Forelimb muscle (tissue), 1 donor: ENCODE data around the gene CENPC. TPM values are rescaled to one million over a fixed set of nuclear protein-coding genes. Genes with fewer than 3 reads are reported as not detected.
"Not testable (repeated sequence)": the region's sequence is repeated elsewhere in the genome, so short reads cannot be mapped to it uniquely, and the experiment has no call there.

ENCODE experiments used
- DNase-seq: peaks from one replicate; pipeline ENCODE4 v3.0.0-alpha.2; 2013; ENCODE audit warnings: low read depth
- polyA plus RNA-seq: library from polyadenylated mRNA; unstranded; fragments of 120-200 nt; gene quantifications from one replicate; pipeline ENCODE4 v1.2.1, GENCODE V29; 2013; ENCODE audit not compliant: insufficient read length

The CENPC gene
- polyA plus RNA-seq, 1 donor: 14.6 TPM

DNA sequence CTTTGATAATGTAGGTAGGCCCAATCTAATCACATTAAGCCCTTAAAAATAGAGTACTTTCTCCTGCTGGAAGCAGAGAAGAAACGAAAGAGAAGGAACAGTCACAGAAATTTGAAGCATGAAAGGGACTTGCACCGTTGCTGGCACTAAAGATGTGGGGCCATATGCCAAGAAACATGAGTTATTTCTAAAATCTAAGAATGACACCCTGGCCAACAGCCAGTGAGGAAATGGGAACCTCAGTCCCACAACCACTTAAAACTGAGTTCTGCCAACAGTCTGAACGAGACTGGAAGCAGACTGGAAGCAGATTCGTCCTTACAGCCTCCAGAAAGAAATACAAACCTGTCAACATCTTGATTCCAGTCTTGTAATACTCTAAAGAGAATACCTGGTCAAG, 70.1 kb downstream of the CENPC start:
- DNase-seq: no peak

DNA sequence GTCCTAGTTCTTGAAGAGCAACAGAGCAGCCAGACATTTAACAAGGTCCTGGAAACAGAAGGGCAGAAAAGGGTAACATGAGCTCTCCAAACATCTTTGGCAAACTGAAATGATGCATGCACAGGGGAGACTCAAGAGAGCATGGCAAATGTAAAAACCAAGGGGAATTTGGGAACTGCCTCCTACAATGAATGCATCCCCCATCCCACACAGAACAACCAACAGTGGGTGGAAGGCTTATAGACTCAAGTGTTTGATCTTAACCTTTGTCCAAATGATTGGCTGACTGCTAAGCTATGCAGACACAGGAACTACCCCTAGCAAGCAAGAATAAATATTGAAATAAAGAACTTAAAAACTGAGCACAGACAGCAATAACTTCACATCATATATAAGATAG, 74.4 kb downstream of the CENPC start:
- DNase-seq: no peak

GRCh38 chr4:67468830-67469229, 76.5 kb downstream of the CENPC start:
- no peak for DNase-seq

DNA sequence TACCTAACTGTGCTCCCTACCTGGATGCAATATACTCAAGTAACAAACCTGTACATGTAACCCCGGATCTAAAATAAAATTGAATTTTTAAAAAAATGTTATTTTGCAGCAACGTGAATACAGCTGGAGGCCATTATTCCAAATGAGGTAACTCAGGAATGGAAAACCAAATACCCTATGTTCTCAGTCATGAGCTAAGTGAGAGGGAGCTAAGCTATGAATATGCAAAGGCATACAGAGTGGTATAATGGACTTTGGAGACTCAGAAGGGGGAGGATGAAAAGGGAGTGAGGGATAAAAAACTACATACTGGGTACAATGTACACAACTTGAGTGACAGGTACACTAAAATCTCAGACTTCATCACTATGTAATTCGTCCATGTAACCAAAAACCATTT, 78.6 kb downstream of the CENPC start:
- DNase-seq: no peak

- no peak for DNase-seq
Measured at GRCh38 chr4:67465763-67466052, 79.6 kb downstream of the CENPC start.

- DNase-seq: no peak
Measured at GRCh38 chr4:67465032-67465762, 80.1 kb downstream of the CENPC start.

- DNase-seq: no peak
Measured at GRCh38 chr4:67460574-67460973, 84.7 kb downstream of the CENPC start.

GRCh38 chr4:67459164-67459563, 86.1 kb downstream of the CENPC start:
- no peak for DNase-seq

DNA sequence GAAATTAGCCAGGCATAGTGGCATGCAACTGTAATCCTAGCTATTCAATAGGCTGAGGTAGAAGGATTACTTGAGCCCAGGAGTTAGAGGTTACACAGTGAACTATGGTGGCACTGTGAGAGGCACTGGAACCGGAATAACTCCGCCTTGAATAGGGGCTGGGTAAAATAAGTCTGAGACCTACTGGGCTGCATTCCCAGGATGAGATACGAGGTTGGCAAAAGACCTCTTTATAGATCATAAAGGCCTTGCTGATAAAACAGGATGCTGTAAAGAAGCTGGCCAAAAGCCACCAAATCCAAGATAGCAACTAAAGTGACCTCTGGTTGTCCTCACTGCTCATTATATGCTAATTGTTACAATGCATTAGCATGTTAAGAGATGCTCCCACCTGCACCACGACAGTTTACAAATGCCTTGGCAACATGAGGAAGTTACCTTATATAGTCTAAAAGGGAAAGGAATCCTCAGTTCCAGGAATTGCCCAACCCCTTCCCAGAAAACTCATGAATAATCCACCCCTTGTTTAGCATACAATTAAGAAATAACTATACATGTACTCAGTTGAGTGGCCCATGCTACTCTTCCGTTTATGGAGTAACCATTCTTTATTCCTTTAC, 88.6 kb downstream of the CENPC start:
- DNase-seq: no peak

DNA sequence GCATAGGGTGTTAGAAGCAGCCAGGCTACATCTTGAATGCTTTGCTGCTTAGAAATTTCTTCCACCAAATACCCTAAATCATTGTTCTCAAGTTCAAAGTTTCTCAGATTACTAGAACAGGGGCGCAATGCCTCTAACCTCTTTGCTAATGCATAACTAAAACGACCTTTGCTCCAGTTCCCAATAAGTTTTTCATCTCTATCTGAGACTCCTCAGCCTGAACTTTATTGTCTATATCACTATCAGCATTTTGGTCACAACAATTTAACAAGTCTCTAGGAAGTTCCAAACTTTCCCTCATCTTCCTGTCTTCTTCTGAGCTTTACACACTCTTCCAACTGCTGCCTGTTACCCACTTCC, 92.5 kb downstream of the CENPC start:
- not testable (repeated sequence) for DNase-seq

DNA sequence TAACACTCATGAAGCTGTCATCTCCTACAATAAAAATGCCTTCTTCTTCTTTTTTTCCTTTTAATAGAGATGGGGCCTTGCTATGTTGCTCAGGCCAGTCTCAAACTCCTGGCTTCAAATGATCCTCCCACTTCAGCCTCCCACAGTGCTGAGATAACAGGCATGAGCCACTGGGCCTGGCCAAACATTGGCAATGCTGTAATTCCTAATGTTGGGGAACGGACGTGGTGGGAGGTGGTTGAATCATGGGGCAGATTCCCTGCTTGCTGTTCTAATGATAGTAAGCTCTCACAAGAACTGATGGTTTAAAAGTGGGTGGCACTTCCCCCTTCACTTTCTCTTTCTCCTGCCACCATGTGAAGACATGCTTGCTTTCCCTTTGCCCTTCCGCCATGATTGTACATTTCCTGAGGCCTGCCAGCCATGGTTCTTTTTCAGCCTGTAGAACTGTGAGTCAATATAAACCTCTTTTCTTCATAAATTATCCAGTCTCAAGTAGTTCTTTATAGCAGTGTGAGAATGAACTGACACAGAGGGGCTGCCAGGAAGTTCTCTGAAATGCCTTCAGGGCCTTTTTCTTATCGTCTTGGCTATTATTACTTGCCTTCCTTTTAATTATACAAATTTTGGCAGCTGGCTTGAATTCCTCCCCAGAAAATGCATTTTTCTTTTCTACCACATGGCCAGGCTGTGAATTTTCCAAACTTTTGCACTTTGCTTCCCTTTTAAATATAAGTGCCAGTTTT, 93.0 kb downstream of the CENPC start:
- DNase-seq: no peak

DNA sequence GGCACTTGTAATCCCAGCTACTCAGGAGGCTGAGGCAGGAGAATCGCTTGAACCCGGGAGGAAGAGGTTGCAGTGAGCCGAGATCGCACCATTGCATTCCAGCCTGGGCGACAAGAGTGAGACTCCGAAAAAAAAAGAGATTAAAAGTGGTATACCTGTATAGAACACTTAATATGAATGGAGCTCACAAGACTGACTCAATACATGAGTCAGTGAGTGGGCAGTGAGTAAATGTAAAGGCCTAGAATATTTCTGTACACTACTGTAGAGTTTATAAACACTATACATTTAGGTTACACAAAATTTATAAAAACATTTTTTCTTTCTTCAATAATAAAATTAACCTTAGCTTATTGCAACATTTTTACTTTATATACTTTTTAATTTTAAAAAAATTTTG, 93.8 kb downstream of the CENPC start:
- DNase-seq: no peak

- DNase-seq: no peak
Measured at GRCh38 chr4:67448621-67449020, 96.7 kb downstream of the CENPC start.

GRCh38 chr4:67447873-67448272, 97.4 kb downstream of the CENPC start:
- no peak for DNase-seq

DNA sequence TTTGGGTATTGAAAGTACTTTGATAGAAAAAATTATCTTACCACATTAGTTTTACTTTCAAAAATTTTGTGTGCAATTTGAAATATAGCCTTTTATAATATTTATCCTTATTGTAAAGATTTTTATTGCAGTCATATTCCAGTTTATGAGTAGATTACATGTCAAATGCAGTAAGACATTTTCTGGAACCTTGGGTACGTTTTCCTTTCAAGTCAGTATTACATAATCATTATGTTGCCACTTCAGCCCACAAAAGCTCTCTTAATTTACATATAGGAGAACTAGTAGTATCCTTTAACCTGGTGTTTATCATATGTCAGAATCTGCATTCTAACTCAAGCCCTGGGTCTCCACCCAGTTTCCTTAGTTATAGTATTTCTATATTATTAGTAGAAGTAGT, 98.5 kb downstream of the CENPC start:
- no peak for DNase-seq

GRCh38 chr4:67445881-67446280, 99.4 kb downstream of the CENPC start:
- DNase-seq: not testable (repeated sequence)

DNA sequence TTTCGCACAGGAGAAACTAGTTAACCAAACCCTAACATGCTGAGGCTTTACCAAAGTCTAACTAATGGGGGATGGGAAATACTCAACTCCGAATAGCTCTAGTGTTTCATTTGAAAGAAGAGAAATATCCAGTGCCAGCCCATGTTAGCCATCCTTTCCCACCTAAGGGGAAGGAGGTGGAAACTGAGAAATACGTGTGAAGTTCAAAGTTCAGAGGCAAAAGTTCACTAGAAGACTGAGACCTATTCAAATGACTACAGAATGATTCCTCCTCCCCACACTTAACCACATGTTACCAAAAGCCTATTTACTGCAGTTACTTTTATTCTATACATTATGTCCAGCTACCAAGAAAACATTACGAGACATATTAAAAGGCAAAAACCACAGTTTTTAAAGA, 106.3 kb downstream of the CENPC start:
- DNase-seq: no peak

- no peak for DNase-seq
Measured at GRCh38 chr4:67437974-67438713, 107.2 kb downstream of the CENPC start.

GRCh38 chr4:67436742-67437141, 108.6 kb downstream of the CENPC start:
- DNase-seq: no peak

- DNase-seq: no peak
Measured at GRCh38 chr4:67430989-67431388, 114.3 kb downstream of the CENPC start.

DNA sequence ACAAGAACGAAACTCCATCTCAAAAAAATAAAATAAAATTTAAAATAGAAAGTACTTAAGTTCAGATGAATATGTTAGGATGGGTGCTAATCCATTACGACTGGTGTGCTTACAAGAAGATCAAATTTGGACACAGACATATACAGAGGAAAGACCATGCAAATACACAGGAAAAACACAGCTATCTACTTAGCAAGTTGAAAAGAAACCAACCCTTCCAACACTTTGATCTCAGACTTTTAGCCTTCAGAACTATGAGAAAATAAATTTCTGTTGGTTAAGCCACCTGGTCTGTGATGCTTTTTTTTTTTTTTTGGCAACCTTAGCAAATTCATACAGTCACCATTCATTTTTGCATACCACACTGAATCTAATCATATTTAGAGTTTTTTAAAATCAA, 116.5 kb downstream of the CENPC start:
- DNase-seq: no peak
